ENCODE measurements around the gene EXD2.
"Not testable (repeated sequence)": the region's sequence is repeated elsewhere in the genome, so short reads cannot be mapped to it uniquely, and the experiment has no call there.

- TF ChIP-seq CTCF (IDR thresholded peaks at IDR 0.05); GABPB1 (CRISPR knock-in tag; IDR thresholded peaks at IDR 0.05): not testable (repeated sequence)
Measured at GRCh38 chr14:69290881-69291280, 99.6 kb downstream of the EXD2 start.
